Kidney epithelial cell (primary cell): Measurements from ENCODE around the gene ZNF653. TPM values are rescaled to one million over a fixed set of nuclear protein-coding genes. Genes with fewer than 3 reads are reported as not detected.

ENCODE experiments used
- DNase-seq: peaks from one replicate; pipeline ENCODE4 v3.0.0-alpha.2; 2010; ENCODE audit warnings: low read depth
- H3K27me3 ChIP-seq: 2 replicates; pipeline ENCODE4 v1.6.0; 2011; ENCODE audit warnings: low read length; ENCODE audit not compliant: control insufficient read depth, insufficient read depth
- H3K36me3 ChIP-seq: 2 replicates; pipeline ENCODE4 v1.5.1; 2011; ENCODE audit warnings: low read length; ENCODE audit not compliant: control insufficient read depth, insufficient read depth
- H3K4me3 ChIP-seq: 2 replicates; pipeline ENCODE4 v1.5.1; 2011; ENCODE audit warnings: low read depth, mild to moderate bottlenecking, control low read depth, low read length
- CTCF ChIP-seq: IDR thresholded peaks from 2 replicates; pipeline ENCODE4 v1.5.1; 2011; ENCODE audit warnings: mild to moderate bottlenecking, moderate library complexity, low read length, control low read depth, inconsistent platforms; ENCODE audit not compliant: insufficient read depth, poor library complexity, severe bottlenecking
- total RNA-seq: library from RNA; depleted of rRNA; stranded (reverse); fragments of >200 nt; gene quantifications from 2 replicates; pipeline ENCODE4 v1.2.3, GENCODE V29; 2015

ZNF653 gene
- total RNA-seq, 1 donor from 2014 or later = 6.6 TPM

GRCh38 chr19:11489378-11489777 is 16.3 kb downstream of the ZNF653 start:
- DNase-seq = no peak
- Histone ChIP-seq H3K27me3 (no peaks in the 10 kb centered on the region), H3K36me3 (no peaks in the 10 kb centered on the region), H3K4me3 (no peak overlapping the region)
- no peak for TF ChIP-seq CTCF

- TF ChIP-seq CTCF = no peak
- H3K4me3 ChIP-seq = no peak overlapping the region
- no peak for DNase-seq
- peaks cover 12% of the 10 kb centered on the region for H3K27me3 ChIP-seq
- H3K36me3 ChIP-seq = no peaks in the 10 kb centered on the region
These were observed 18.8 kb downstream of the ZNF653 start for GRCh38 chr19:11486661-11487503.

- DNase-seq = no peak
These were observed 20.3 kb downstream of the ZNF653 start for GRCh38 chr19:11485245-11485837.

GRCh38 chr19:11483366-11484111 is 22.1 kb downstream of the ZNF653 start:
- no peak for DNase-seq
- Histone ChIP-seq H3K27me3 (peaks cover 46% of the 10 kb centered on the region), H3K4me3 (no peak overlapping the region), H3K36me3 (no peaks in the 10 kb centered on the region)
- no peak for TF ChIP-seq CTCF

More at GRCh38 chr19:11485245-11485837, 20.3 kb downstream of the ZNF653 start:
- peaks cover 28% of the 10 kb centered on the region for H3K27me3 ChIP-seq
- H3K36me3 ChIP-seq = no peaks in the 10 kb centered on the region
- no peak overlapping the region for H3K4me3 ChIP-seq
- no peak for TF ChIP-seq CTCF

- H3K36me3 ChIP-seq = no peaks in the 10 kb centered on the region
- H3K27me3 ChIP-seq = peaks cover 53% of the 10 kb centered on the region
- TF ChIP-seq CTCF = peak; percentile 47
- H3K4me3 ChIP-seq = peak overlapping the region; percentile 26
- DNase-seq = no peak
These were observed 23.1 kb downstream of the ZNF653 start for GRCh38 chr19:11482384-11483050.
